GM19324 (cell line): Measurements from ENCODE around the gene SPAG6.
"Not testable (repeated sequence)": the region's sequence is repeated elsewhere in the genome, so short reads cannot be mapped to it uniquely, and the experiment has no call there.

Source experiments
- ATAC-seq: cut with Tn5 transposase; IDR thresholded peaks from one replicate; pipeline ENCODE4 v1.9.1; 2021; ENCODE audit warnings: mild to moderate bottlenecking, moderate library complexity; ENCODE audit not compliant: unreplicated experiment, low FRiP score

Gene SPAG6

DNA sequence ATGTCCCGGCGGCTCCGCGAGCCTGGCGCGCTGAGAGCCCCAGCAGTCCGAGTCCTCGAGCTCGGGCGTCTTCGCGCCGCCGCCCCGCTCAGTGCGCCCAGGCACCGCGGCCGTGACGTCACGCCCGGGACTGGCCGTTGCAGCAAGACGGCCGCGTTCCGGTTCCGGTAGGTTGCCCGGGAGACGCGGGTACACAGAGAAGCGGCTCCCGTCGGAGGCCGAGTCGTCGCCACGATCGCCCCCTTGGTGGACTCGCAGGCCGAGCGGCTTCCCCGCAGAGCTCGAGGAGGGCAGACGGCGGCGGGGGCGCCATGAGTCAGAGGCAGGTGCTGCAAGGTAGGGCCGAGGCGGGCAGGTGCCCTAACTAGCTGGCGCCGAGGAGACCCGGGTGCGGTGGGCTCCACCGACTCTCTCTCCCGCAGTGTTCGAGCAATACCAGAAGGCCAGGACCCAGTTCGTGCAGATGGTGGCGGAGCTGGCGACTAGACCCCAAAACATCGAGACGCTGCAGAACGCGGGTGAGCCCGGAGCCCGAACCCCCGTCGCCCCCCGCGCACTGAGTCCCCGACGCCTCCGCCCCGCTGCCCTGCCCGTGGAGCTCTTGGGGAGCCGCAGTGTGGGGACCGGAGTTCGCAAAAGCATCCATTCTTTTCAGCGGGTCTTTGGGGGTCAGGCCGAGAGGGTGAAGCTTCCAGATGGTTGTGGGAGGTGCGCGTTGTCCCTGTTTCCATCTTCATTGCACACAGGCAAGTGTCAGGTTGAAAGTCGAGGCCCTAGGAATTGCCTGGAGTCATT, at the start of gene SPAG6:
Gene SPAG6 (plus strand): TSS at position 196 of the 795 bp plus-strand sequence. CDS start 116 bp downstream, at position 312.
- ATAC-seq = no peak

DNA sequence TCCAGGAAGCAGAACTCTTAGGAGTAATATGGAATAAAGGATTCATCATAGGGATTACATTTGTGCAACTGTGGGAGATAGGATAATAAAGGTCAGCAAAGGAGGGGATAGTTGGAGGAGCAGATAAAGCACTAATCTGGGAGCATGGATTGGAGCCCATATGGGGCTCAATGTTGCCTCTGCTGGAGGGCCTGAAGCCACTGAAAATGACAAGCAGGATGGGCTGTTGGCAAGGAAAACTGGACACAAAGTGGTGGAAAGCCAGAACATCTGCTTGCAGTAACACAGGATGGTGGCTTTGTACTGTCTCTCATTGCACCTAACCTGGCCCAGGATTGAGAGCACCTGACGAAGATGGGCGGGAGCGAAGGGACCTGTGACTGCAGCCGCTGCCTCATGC, 44.1 kb upstream of the SPAG6 start:
- no peak for ATAC-seq

DNA sequence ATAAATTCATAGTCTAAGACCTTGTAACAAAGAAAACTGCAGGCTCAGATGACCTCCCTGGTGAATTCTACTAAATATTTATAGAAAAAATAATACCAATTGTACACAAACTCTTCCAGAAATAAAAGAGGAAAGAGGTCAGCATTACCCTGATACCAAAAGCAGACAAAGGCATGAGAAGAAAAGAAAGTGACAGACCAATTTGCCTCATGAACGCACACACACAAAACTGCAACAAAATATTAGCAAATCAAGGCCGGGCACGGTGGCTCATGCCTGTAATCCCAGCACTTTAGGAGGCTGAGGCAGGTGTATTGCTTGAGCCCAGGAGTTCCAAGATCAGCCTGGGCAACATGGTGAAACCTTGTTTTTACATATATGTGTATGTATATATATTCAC, 41.8 kb upstream of the SPAG6 start:
- no peak for ATAC-seq

DNA sequence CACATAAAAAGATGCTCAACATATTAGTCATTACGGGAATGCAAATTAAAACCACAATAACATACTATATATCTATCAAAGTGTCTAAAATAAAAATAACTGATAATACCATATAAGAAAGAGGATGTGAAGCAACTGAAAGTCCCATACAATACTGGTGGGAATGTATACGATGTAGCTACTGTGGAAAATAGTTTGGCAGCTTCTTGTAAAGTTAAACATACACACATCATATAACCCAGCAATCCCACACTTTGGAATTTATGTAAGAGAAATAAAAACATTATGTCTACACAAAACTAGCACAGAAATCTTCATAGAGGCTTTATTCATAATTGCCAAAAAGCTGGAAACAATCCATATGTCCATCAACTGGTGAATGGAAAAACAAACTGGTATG, 39.6 kb upstream of the SPAG6 start:
- no peak for ATAC-seq

DNA sequence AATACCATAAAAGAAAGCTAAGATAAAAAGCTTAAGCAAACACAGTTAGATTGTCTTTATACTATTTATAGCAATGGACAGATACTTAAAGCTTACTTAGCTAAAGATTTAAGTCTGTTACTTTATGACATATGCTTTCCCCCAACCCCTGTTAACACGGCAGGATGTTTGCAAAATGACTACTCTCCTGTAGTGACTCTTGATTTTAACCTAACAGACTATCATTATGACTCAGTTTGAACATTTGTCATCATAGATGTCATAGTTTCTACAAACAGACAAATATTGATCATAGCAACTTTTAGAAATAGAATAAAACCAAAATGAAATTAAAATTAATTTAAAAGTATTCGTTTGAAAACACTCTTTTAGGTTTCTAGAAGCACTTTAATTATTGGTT, 36.9 kb upstream of the SPAG6 start:
- no peak for ATAC-seq

- no peak for ATAC-seq
Measured at GRCh38 chr10:22309180-22310000, 35.9 kb upstream of the SPAG6 start.

DNA sequence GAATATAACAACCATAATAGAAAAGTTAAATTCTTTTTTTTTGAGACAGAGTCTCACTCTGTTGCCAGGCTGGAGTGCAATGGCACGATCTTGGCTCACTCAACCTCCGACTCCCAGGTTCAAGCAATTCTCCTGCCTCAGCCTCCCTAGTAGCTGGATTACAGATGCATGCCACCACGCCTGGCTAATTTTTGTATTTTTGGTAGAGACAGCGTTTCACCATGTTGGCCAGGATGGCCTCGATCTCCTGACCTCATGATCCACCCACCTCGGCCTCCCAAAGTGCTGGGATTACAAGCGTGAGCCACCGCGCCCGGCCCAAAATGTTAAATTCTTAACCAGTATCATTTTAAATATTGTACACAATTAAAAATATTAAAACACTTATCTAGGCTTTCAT, 35.3 kb upstream of the SPAG6 start:
- not testable (repeated sequence) for ATAC-seq

GRCh38 chr10:22310928-22311327, 34.4 kb upstream of the SPAG6 start:
- no peak for ATAC-seq

GRCh38 chr10:22314852-22315251, 30.4 kb upstream of the SPAG6 start:
- no peak for ATAC-seq

DNA sequence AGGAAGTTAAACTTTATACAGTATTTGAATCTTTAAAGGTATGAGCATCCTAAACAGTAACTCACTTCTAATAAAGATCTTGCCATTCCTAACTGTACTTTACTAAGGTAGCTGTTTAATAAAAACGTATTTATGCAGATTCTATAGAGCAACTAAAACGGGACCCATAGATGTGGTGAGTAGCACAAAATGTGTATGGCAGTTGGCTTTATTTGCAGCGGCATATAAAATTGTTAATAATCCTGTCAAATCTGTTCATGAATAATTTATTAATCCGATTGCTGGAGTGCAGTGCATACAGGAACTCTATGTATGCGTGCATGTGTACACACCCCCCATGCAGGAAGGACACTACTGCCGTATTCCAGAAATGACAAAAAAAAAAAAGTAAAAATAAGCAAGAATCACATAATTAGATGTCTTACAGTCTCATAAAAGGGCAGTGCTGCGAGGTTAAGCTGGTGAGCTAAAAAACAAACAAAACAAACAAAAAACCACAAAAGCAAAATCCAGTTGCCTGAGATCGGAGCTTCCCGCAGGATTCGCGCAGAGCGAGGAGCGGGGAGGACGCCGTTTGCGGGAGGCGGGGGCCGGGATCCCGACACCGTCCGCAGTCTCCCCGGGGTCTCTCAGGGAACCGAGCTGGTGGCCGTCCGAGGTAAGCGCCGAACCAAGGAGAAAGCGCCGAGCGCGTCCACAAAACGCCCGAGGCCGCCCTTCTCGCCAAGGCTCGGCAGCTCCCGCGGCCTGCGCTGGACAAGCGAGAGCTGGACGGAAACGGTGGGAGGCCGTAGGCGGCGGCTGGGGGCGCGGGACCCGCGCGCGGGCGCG, 29.6 kb upstream of the SPAG6 start:
- peak; percentile 20 for ATAC-seq

GRCh38 chr10:22316286-22317075, 28.8 kb upstream of the SPAG6 start, which contains the start of gene COMMD3:
Gene COMMD3, plus strand, starts transcription at chr10:22316388. Its CDS starts 30 bp downstream, at chr10:22316418.
- peak; percentile 58 for ATAC-seq

- peak; percentile 14 for ATAC-seq
Measured at GRCh38 chr10:22317076-22317370, 28.3 kb upstream of the SPAG6 start.

- ATAC-seq = no peak
Measured at GRCh38 chr10:22317771-22318565, 27.3 kb upstream of the SPAG6 start.

DNA sequence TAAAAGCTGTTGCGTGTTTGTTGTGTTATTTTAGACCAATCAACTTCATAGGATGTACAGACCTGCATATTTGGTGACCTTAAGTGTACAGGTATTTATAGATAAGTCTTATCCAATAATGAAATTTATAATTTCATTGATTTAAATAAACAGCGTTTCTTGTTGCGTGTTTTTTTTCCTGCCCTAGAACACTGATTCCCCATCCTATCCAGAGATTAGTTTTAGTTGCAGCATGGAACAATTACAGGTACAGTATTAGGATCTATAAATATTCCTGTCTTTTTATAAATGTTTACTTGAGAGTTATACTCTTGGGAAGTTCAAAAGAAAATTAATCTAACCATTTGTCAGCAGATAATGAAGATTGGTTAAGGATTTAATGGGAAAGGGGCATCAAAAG, 26.5 kb upstream of the SPAG6 start:
- no peak for ATAC-seq

- no peak for ATAC-seq
Measured at GRCh38 chr10:22319547-22319979, 25.7 kb upstream of the SPAG6 start.

DNA sequence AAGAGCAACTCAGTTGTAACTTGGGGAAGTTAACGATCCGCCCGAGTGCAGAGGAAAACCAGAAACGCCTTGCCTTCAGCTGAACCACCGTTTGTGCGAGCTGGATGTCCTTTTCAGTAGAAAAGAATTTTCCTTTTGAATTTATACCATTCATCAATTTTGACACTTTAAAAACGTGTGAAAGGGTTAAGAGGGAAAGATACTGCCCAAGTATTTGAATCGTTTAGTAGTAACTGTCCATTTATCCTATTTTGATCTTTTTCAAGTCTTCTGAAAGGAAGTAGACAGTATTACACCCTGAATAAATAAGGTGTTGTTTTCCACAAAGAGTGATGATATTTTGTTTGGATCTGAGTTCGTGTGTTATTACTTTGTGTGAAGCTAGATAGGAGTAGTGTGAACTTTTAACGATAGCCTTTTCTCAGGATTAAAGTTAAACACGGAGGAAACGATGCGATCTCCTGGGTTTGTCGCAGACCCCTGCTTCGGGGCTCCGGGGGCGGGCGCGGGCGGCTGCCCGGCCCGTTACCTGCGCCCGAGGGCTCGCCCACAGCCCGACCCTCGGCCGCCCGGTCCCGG, 25.2 kb upstream of the SPAG6 start:
- no peak for ATAC-seq

- peak; percentile 41 for ATAC-seq
Measured at GRCh38 chr10:22320591-22321155, 24.6 kb upstream of the SPAG6 start, which contains the start of gene BMI1. Gene BMI1, plus strand, starts transcription at chr10:22321099. Its CDS starts 5,351 bp downstream, at chr10:22326450.

DNA sequence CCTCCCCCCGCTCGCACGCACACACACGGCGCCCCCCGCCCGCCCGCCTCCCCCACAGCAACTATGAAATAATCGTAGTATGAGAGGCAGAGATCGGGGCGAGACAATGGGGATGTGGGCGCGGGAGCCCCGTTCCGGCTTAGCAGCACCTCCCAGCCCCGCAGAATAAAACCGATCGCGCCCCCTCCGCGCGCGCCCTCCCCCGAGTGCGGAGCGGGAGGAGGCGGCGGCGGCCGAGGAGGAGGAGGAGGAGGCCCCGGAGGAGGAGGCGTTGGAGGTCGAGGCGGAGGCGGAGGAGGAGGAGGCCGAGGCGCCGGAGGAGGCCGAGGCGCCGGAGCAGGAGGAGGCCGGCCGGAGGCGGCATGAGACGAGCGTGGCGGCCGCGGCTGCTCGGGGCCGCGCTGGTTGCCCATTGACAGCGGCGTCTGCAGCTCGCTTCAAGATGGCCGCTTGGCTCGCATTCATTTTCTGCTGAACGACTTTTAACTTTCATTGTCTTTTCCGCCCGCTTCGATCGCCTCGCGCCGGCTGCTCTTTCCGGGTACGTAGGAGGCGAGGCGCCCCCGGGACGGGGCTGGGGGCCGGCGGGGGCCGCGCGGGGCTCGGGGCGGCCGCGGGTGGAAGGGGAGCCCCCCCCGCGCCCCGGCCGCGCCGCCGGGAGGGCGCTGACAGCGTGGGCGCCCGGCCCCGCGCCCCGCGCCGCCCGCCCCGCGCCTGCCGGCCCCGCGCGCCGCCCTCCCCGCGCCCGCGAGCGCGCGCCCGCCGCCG, 24.0 kb upstream of the SPAG6 start:
- ATAC-seq = no peak
